22Rv1 (cell line): ENCODE measurements around the gene EMC9.

Experiments
- ZFX ChIP-seq: fragments of 450-650 bp; IDR thresholded peaks from 2 replicates; pipeline ENCODE4 v1.6.1; 2017; ENCODE audit warnings: antibody characterized with exemption, borderline replicate concordance
- TF ChIP-seq, protein P1 (sequence below): fragments of 450-650 bp; IDR thresholded peaks from 2 replicates; pipeline ENCODE4 v1.5.1; 2017; ENCODE audit warnings: mild to moderate bottlenecking

- TF ChIP-seq, protein P1, sequence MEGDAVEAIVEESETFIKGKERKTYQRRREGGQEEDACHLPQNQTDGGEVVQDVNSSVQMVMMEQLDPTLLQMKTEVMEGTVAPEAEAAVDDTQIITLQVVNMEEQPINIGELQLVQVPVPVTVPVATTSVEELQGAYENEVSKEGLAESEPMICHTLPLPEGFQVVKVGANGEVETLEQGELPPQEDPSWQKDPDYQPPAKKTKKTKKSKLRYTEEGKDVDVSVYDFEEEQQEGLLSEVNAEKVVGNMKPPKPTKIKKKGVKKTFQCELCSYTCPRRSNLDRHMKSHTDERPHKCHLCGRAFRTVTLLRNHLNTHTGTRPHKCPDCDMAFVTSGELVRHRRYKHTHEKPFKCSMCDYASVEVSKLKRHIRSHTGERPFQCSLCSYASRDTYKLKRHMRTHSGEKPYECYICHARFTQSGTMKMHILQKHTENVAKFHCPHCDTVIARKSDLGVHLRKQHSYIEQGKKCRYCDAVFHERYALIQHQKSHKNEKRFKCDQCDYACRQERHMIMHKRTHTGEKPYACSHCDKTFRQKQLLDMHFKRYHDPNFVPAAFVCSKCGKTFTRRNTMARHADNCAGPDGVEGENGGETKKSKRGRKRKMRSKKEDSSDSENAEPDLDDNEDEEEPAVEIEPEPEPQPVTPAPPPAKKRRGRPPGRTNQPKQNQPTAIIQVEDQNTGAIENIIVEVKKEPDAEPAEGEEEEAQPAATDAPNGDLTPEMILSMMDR, result no peak
- TF ChIP-seq ZFX, result no peak
Measured at GRCh38 chr14:24149302-24149969, 8.0 kb upstream of the EMC9 start.
